ENCODE data around the gene AASDH.

AASDH gene

GRCh38 chr4:56305390-56305789, 81.9 kb downstream of the AASDH start:
- TF ChIP-seq ZBTB7A (IDR thresholded peaks at IDR 0.05; ENCODE audit: low read depth) (no peak), CEBPB (IDR thresholded peaks at IDR 0.05) (no peak), TCF12 (IDR thresholded peaks at IDR 0.05; ENCODE audit: low read depth) (no peak), USF1 (IDR thresholded peaks at IDR 0.05) (no peak), TAF1 (IDR thresholded peaks at IDR 0.05; ENCODE audit: low read depth) (no peak), NFIC (IDR thresholded peaks at IDR 0.05) (no peak), TEAD4 (IDR thresholded peaks at IDR 0.05) (no peak), FOXM1 (IDR thresholded peaks at IDR 0.05; ENCODE audit: borderline replicate concordance, low read depth) (no peak), YY1 (IDR thresholded peaks at IDR 0.05; ENCODE audit: low read depth) (no peak), CREB1 (IDR thresholded peaks at IDR 0.05; ENCODE audit: low read depth) (no peak)
- TF ChIP-seq, protein P1, sequence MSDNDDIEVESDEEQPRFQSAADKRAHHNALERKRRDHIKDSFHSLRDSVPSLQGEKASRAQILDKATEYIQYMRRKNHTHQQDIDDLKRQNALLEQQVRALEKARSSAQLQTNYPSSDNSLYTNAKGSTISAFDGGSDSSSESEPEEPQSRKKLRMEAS (IDR thresholded peaks at IDR 0.05) = no peak

DNA sequence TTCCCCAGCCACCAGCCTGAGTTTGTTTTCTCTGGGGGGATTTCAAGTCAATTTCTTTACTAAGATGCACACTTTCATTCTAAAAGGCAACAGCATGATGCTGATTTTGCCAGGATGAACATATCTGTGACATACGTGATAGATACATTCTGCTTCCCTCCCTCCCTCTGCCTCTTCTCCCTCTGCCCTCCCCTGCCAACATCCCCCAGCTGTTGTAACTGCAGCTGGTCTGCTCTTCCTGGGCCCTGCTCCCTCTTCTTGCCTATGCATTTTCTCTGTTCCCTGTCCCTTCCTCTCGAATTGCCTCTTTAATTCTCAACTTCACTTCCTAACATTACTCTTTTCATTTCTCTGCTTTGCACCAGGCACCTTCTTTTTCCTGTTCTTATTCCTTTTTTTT, 83.4 kb downstream of the AASDH start:
- TF ChIP-seq YY1 (IDR thresholded peaks at IDR 0.05; ENCODE audit: low read depth) (no peak), EGR1 (IDR thresholded peaks at IDR 0.05) (no peak), EP300 (IDR thresholded peaks at IDR 0.05; ENCODE audit: borderline replicate concordance) (no peak)

DNA sequence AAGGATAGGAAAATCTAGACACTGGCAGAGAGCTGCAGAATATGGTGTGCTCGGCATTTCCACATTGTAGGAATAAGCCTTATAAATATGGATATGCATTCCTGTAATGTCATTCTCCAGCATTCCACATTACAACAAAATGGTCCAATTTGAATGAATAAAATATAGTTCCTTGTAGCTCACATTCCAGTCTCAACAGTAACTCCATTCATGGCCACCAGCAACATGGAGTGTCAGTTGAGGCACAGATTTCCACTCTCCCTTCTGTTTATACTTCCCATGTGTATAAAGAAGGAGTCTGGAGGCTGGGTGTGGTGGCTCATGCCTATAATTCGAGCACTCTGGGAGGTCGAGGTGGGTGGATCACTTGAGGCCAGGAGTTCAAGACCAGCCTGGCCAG, 84.5 kb downstream of the AASDH start:
- TF ChIP-seq TAF1 (IDR thresholded peaks at IDR 0.05; ENCODE audit: low read depth) (no peak), FOXM1 (IDR thresholded peaks at IDR 0.05; ENCODE audit: borderline replicate concordance, low read depth) (no peak), EGR1 (IDR thresholded peaks at IDR 0.05) (no peak), USF1 (IDR thresholded peaks at IDR 0.05) (no peak), REST (IDR thresholded peaks at IDR 0.05; ENCODE audit: low read depth) (no peak), YY1 (IDR thresholded peaks at IDR 0.05; ENCODE audit: low read depth) (no peak), ZBTB7A (IDR thresholded peaks at IDR 0.05; ENCODE audit: low read depth) (no peak), CEBPB (IDR thresholded peaks at IDR 0.05) (no peak), TCF12 (IDR thresholded peaks at IDR 0.05; ENCODE audit: low read depth) (no peak), RAD21 (IDR thresholded peaks at IDR 0.05; ENCODE audit: low read depth) (no peak)
- TF ChIP-seq, protein P1 (IDR thresholded peaks at IDR 0.05) = no peak

- TF ChIP-seq RAD21 (IDR thresholded peaks at IDR 0.05; ENCODE audit: low read depth) (no peak), EGR1 (IDR thresholded peaks at IDR 0.05) (no peak), TEAD4 (IDR thresholded peaks at IDR 0.05) (no peak), TCF12 (IDR thresholded peaks at IDR 0.05; ENCODE audit: low read depth) (no peak)
Measured at GRCh38 chr4:56301997-56302496, 85.2 kb downstream of the AASDH start.

GRCh38 chr4:56301181-56301996, 85.9 kb downstream of the AASDH start:
- TF ChIP-seq TEAD4 (IDR thresholded peaks at IDR 0.05) = 0 out of 2 replicates have a peak, but pooled peaks have one; percentile 8
- TF ChIP-seq, protein P1 (IDR thresholded peaks at IDR 0.05) = no peak
- TF ChIP-seq RAD21 (IDR thresholded peaks at IDR 0.05; ENCODE audit: low read depth) = peak; percentile 97

- no peak for TF ChIP-seq EP300 (IDR thresholded peaks at IDR 0.05; ENCODE audit: borderline replicate concordance)
- TF ChIP-seq, protein P1 (IDR thresholded peaks at IDR 0.05) = no peak
- TF ChIP-seq NFIC (IDR thresholded peaks at IDR 0.05) = no peak
- no peak for TF ChIP-seq USF1 (IDR thresholded peaks at IDR 0.05)
- no peak for TF ChIP-seq CREB1 (IDR thresholded peaks at IDR 0.05; ENCODE audit: low read depth)
- TF ChIP-seq YY1 (IDR thresholded peaks at IDR 0.05; ENCODE audit: low read depth) = no peak
- TF ChIP-seq CEBPB (IDR thresholded peaks at IDR 0.05) = no peak
- no peak for TF ChIP-seq ZBTB7A (IDR thresholded peaks at IDR 0.05; ENCODE audit: low read depth)
- no peak for TF ChIP-seq EGR1 (IDR thresholded peaks at IDR 0.05)
Measured at GRCh38 chr4:56298236-56298635, 89.1 kb downstream of the AASDH start.

GRCh38 chr4:56297776-56298175, 89.5 kb downstream of the AASDH start:
- no peak for TF ChIP-seq NFIC (IDR thresholded peaks at IDR 0.05)
- no peak for TF ChIP-seq USF1 (IDR thresholded peaks at IDR 0.05)
- no peak for TF ChIP-seq REST (IDR thresholded peaks at IDR 0.05; ENCODE audit: low read depth)
- TF ChIP-seq ZBTB7A (IDR thresholded peaks at IDR 0.05; ENCODE audit: low read depth) = no peak
- TF ChIP-seq RAD21 (IDR thresholded peaks at IDR 0.05; ENCODE audit: low read depth) = no peak
- no peak for TF ChIP-seq CREB1 (IDR thresholded peaks at IDR 0.05; ENCODE audit: low read depth)
- TF ChIP-seq, protein P1 (IDR thresholded peaks at IDR 0.05) = no peak
- TF ChIP-seq TAF1 (IDR thresholded peaks at IDR 0.05; ENCODE audit: low read depth) = no peak

Data from Ishikawa (cell line).